Subcutaneous abdominal adipose tissue (tissue), 5 donors: ENCODE results near the gene CEP83.

ENCODE experiments used
- H3K27ac ChIP-seq: one replicate; pipeline ENCODE4 v1.7.0; 2013; ENCODE audit warnings: low read depth, mild to moderate bottlenecking, inconsistent platforms, low read length, moderate library complexity
- H3K27me3 ChIP-seq, 5 donors: one replicate each; pipeline ENCODE4 v1.7.0; 2013; ENCODE audit warnings: low read length in 5 of 5, inconsistent platforms in 1 of 5; ENCODE audit not compliant: control insufficient read depth in 5 of 5, insufficient read depth in 4 of 5
- H3K36me3 ChIP-seq, 5 donors: one replicate each; pipeline ENCODE4 v1.7.0; 2013; ENCODE audit warnings: low read length in 5 of 5; ENCODE audit not compliant: control insufficient read depth in 5 of 5, insufficient read depth in 5 of 5
- H3K4me1 ChIP-seq, 5 donors: one replicate each; pipeline ENCODE4 v1.7.0; 2013; ENCODE audit warnings: low read length in 5 of 5, mild to moderate bottlenecking in 3 of 5, moderate library complexity in 1 of 5; ENCODE audit not compliant: control insufficient read depth in 5 of 5, insufficient read depth in 5 of 5
- H3K4me3 ChIP-seq, 5 donors: one replicate each; pipeline ENCODE4 v1.7.0; 2013; ENCODE audit warnings: low read length in 5 of 5, low read depth in 1 of 5
- H3K9ac ChIP-seq, 5 donors: one replicate each; pipeline ENCODE4 v1.7.0; 2013; ENCODE audit warnings: low read length in 5 of 5, mild to moderate bottlenecking in 4 of 5, moderate library complexity in 3 of 5
- H3K9me3 ChIP-seq, 5 donors: one replicate each; pipeline ENCODE4 v1.7.0; 2013; ENCODE audit warnings: low read length in 5 of 5; ENCODE audit not compliant: control insufficient read depth in 5 of 5
- donor health status: healthy.
- donor health status: healthy.
- donor health status: healthy.
- donor health status: healthy.
- donor health status: healthy.

CEP83 gene

DNA sequence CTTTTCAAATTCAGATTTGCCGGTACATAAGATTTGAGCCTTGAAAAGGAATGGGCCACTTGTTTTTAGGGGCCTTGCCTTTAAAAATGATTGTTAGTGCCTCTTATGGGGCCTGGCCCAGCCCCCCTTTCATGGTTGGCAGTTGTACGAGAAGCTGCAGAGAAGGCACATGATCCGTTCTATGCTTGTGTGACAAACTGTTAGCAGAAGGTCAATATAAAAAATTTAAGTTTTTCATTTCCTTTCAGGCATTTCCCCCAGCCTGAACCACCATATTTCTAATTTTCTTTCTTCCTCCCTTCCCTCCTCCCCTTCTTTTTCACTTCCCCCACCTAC lies 192.2 kb downstream of the CEP83 start:
- peaks cover 0 to 47% (median 25%) of the 10 kb centered on the region in 5 donors for H3K4me1 ChIP-seq
- peak overlapping the region; percentile 17 for H3K27ac ChIP-seq
- no peaks in the 10 kb centered on the region for H3K36me3 ChIP-seq

GRCh38 chr12:94266796-94267536 lies 192.7 kb downstream of the CEP83 start:
- Histone ChIP-seq H3K27ac (peak overlapping the region; percentile 17), H3K27me3 (peaks cover 0 to 3% (median 0%) of the 10 kb centered on the region in 5 donors), H3K9ac (no peak overlapping the region), H3K4me3 (no peak overlapping the region), H3K36me3 (no peaks in the 10 kb centered on the region), H3K4me1 (peaks cover 3 to 52% (median 30%) of the 10 kb centered on the region in 5 donors), H3K9me3 (no peaks in the 10 kb centered on the region)

More for the DNA sequence above, 192.2 kb downstream of the CEP83 start:
- H3K9me3 ChIP-seq, result no peaks in the 10 kb centered on the region
- H3K27me3 ChIP-seq, result peaks cover 0 to 3% (median 0%) of the 10 kb centered on the region in 5 donors
- H3K9ac ChIP-seq, result no peak overlapping the region
- H3K4me3 ChIP-seq, result no peak overlapping the region

DNA sequence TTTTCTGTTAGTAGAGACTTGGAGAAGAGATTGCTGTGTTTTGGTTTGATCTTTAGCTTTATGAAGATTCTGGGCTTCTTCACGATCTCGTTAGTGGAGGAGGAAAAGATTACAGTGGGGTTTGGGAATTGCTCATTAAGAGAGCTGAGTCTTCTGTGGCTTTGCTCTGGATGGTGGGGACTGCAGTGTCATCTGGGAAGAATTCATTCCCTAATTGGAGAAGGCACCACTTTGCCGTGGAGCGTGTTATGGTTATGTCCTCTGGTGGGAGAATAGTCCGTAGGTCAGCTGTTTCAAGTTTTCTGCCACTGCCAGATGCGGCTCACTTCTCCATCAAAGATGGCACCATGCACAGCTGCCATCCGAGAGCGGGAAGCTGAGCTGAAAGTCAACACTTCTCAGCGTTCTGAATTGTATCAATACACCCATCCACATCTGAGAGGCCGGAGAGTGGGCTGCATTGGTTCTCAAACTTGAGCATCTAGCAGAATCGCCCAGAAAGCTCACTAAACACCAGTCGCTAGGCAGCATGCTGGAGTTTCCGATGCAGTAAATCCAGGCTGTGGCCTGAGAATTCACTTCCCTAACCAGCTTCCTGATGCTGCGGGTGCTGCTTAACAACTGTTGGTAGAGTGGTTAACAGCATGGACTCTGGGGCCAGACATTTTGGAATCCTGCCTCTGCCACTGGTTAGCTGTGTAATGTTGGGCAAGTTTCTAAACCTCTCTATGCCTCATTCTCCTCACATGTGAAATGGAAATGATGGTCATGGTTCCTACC lies 193.5 kb downstream of the CEP83 start:
- Histone ChIP-seq H3K27me3 (no peaks in the 10 kb centered on the region), H3K9me3 (no peaks in the 10 kb centered on the region), H3K9ac (no peak overlapping the region), H3K36me3 (no peaks in the 10 kb centered on the region), H3K27ac (peak overlapping the region; percentile 12), H3K4me1 (peaks cover 3 to 59% (median 34%) of the 10 kb centered on the region in 5 donors), H3K4me3 (no peak overlapping the region)

GRCh38 chr12:94265539-94265938 lies 194.1 kb downstream of the CEP83 start:
- H3K9me3 ChIP-seq, result no peaks in the 10 kb centered on the region
- no peaks in the 10 kb centered on the region for H3K36me3 ChIP-seq
- no peak overlapping the region for H3K9ac ChIP-seq
- no peak overlapping the region for H3K27ac ChIP-seq
- no peak overlapping the region for H3K4me3 ChIP-seq
- no peaks in the 10 kb centered on the region for H3K27me3 ChIP-seq
- peaks cover 3 to 62% (median 34%) of the 10 kb centered on the region in 5 donors for H3K4me1 ChIP-seq

- Histone ChIP-seq H3K9ac (no peak overlapping the region), H3K27ac (no peak overlapping the region), H3K4me3 (no peak overlapping the region), H3K36me3 (no peaks in the 10 kb centered on the region), H3K4me1 (peaks cover 3 to 62% (median 34%) of the 10 kb centered on the region in 5 donors), H3K27me3 (no peaks in the 10 kb centered on the region), H3K9me3 (no peaks in the 10 kb centered on the region)
Measured at GRCh38 chr12:94264736-94265485, 194.8 kb downstream of the CEP83 start.

- H3K4me3 ChIP-seq, result no peak overlapping the region
Measured at GRCh38 chr12:94263905-94264561, 195.6 kb downstream of the CEP83 start.

DNA sequence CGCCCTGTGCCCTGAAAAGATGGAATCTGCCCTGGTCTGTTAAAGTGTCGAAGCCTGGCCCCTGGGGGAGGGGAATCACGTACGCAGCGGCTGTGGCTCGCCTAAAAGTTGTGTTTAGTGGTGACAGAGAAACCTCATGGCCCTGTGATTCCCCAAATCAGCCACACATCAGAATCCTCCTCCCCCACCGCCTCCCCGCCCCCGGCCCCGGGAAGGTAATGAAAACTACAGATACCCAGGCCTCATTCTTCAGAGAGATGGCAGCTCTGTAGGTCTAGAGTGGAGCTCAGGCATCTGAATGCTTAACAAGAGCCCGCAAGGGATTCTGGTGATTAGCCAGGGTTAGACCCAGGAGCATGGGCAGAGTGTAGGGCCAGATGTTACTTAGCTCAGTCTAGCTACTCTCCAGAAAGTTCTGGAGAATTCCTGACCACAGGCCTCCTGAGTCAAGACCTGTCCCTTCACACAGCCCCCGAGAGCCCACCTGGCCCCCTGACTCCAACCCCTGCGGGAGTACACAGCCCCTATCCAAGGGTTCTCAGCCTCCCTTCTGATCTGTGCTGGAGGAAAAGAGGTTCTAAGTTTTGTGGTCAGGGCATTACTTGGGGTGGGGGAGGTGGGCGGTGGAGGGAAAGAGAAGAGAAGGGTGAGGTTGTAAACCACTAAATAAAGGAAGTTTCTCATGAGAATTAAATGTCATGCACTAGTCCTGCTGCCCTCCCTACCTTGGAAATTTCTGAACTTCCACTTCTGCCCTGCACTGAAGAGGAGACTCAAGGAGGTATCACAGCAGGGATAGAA lies 196.5 kb downstream of the CEP83 start:
- Histone ChIP-seq H3K27me3 (no peaks in the 10 kb centered on the region), H3K36me3 (no peaks in the 10 kb centered on the region), H3K4me3 (peak overlapping the region; percentile 71 to 92 (median 84)), H3K4me1 (peaks cover 3 to 60% (median 34%) of the 10 kb centered on the region in 5 donors), H3K9ac (peak overlapping the region; percentile 17 to 64 (median 53)), H3K9me3 (no peaks in the 10 kb centered on the region), H3K27ac (peak overlapping the region; percentile 77)

More at GRCh38 chr12:94263905-94264561, 195.6 kb downstream of the CEP83 start:
- Histone ChIP-seq H3K27me3 (no peaks in the 10 kb centered on the region), H3K4me1 (peaks cover 3 to 62% (median 34%) of the 10 kb centered on the region in 5 donors), H3K36me3 (no peaks in the 10 kb centered on the region), H3K27ac (no peak overlapping the region), H3K9ac (no peak overlapping the region), H3K9me3 (no peaks in the 10 kb centered on the region)

- Histone ChIP-seq H3K4me3 (peak overlapping the region; percentile 71 to 92 (median 84)), H3K27me3 (no peaks in the 10 kb centered on the region), H3K36me3 (no peaks in the 10 kb centered on the region), H3K4me1 (peaks cover 3 to 52% (median 29%) of the 10 kb centered on the region in 5 donors), H3K9ac (peak overlapping the region; percentile 17 to 64 (median 53)), H3K27ac (peak overlapping the region; percentile 77), H3K9me3 (no peaks in the 10 kb centered on the region)
Measured at GRCh38 chr12:94262228-94263010, 197.2 kb downstream of the CEP83 start.
